ENCODE results near the gene KCNJ8.
A peak's percentile ranks its signal among the peaks of the same experiment; 100 is the strongest.

KCNJ8 gene

DNA sequence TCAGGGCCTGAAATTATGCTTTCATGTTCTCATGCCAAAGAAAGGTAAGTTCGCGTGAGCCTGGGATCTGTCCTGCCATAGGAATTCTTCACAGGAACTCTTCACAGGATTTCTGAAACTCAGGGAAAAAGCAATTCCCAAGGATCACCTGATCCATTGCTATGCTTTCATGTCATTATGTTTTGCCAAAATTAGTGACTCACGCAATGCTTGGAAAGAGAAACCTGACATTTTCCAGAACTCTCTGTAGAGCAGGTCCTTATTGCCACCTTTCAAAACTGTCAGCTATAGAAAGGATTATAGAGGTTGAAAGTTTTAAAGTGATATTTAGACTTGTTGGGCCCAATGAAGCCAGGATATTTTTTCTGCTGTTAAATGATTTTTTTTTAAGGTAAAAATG is 6.3 kb upstream of the KCNJ8 start:
- no peak overlapping the region for H3K27ac ChIP-seq
- TF ChIP-seq ZFX (IDR thresholded peaks at IDR 0.05; ENCODE audit: borderline replicate concordance): no peak
- TF ChIP-seq, protein P1, sequence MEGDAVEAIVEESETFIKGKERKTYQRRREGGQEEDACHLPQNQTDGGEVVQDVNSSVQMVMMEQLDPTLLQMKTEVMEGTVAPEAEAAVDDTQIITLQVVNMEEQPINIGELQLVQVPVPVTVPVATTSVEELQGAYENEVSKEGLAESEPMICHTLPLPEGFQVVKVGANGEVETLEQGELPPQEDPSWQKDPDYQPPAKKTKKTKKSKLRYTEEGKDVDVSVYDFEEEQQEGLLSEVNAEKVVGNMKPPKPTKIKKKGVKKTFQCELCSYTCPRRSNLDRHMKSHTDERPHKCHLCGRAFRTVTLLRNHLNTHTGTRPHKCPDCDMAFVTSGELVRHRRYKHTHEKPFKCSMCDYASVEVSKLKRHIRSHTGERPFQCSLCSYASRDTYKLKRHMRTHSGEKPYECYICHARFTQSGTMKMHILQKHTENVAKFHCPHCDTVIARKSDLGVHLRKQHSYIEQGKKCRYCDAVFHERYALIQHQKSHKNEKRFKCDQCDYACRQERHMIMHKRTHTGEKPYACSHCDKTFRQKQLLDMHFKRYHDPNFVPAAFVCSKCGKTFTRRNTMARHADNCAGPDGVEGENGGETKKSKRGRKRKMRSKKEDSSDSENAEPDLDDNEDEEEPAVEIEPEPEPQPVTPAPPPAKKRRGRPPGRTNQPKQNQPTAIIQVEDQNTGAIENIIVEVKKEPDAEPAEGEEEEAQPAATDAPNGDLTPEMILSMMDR (IDR thresholded peaks at IDR 0.05): no peak

DNA sequence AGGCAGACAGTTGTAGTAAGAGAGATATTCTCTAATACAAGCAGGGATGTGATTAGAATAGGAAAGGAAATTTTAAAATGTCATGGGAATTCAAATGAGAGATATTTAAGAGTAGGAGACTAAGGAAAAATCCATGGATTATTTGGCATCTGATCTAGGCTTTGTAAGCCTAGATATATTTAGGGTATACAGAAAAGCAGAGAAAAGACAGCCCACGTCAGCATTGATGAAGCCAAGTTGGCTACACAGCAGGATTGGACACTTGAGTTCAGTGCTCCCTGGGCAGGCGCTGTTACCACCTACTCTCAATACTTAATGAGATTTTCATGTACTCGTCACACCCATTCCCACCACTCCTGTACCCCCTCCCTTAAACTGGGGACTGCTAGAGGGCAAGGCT is 1.7 kb upstream of the KCNJ8 start:
- peak overlapping the region; percentile 22 for H3K27ac ChIP-seq
- TF ChIP-seq ZFX (IDR thresholded peaks at IDR 0.05; ENCODE audit: borderline replicate concordance): no peak
- TF ChIP-seq, protein P1 (IDR thresholded peaks at IDR 0.05): no peak

DNA sequence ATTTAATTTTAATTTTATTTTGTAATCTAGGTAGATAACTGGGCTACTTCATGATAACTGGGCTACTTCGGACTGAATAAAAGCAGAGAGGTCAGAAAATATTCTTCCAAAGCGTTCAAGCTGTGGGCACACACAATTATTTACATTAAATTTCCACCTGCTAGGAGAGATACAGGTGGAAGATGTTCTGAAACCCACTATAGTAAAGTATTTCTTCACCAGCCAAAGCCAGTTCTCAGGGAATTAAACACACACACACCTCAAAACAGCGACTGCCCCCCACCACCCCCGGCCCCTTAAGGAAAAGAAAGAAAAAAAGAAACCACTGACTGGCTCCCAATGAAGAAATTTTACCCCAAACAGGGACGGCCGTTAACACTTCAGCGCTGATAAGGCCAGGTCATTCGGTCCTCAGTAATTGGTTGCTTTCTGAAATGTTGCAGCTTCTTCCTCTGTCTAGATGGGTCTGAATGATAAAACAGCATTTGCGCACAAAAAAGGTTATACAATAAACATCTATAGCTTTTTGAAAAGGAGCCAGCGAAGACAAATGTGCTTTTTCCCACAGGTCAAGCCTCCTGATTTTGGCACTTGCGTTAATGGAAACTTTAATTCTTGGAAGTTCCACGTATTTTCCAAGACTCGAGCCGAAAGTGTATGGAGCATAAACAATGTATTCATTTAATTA is 771 bp upstream of the KCNJ8 start:
- no peak for TF ChIP-seq ZFX (IDR thresholded peaks at IDR 0.05; ENCODE audit: borderline replicate concordance)
- TF ChIP-seq, protein P1 (IDR thresholded peaks at IDR 0.05): no peak
- H3K27ac ChIP-seq: peak overlapping the region; percentile 22

DNA sequence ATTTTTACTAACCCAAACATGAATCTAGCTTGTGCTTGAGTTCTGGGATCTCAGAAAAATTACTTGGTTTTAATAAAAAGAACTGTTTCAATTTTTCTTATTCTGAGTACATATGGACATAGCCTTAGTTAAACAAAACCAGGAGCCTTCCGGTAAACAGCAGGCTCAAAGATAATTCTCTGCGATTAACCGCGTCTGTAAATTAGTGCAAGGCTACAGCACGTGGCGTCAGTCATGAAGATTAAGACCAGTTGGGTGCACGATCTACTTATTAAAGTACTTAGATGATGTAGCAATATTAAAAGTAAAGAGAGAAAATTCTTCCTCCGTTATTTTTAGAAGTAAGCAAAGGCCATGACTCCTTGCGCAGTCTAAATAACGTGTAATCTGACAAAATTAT is 700 bp downstream of the KCNJ8 start:
- TF ChIP-seq, protein P1 (IDR thresholded peaks at IDR 0.05): no peak
- no peak for TF ChIP-seq ZFX (IDR thresholded peaks at IDR 0.05; ENCODE audit: borderline replicate concordance)
- 0 out of 2 replicates have a peak overlapping the region, but pooled peaks have one; percentile 5 for H3K27ac ChIP-seq

DNA sequence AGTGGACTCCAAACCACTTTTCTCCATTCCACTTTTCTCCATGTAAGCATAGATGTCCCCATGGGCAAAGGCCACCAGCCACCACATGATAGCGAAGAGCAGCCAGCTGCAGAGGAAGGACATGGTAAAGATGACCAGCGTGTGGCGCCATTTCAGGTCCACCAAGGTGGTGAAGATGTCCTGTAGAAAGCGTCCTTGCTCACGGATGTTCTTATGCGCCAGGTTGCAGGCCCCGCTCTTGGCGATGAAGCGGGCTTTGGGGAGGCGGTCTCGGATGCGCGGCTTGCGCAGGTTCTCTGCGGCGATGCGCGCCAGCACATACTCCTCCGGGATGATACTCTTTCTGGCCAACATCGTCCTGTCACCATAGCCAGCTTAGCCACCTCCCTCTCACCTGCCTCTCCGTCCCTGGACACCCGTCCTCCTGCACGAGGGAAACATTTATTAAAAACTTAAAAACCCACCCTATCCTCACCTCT is 1.2 kb downstream of the KCNJ8 start:
- H3K27ac ChIP-seq: no peak overlapping the region
- TF ChIP-seq, protein P1 (IDR thresholded peaks at IDR 0.05): peak; percentile 75
- TF ChIP-seq ZFX (IDR thresholded peaks at IDR 0.05; ENCODE audit: borderline replicate concordance): no peak

DNA sequence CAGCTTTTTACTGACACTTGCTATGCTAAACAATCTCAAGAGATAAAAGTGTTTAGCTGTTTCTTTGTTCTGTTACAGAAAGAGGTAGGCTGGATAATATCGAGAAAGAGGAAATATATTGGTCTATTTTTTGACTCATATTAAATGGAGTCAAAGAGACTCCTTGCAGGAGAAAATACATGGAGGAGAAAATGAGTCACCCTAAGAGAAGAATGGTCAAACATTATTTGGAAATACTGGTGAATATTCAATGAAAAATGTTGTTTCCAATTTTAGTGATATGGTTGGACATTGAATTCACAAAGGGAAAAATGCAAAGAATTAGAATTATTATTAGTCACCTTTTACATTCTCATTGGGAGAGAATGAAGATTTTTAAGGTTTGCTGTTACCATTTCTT is 3.2 kb downstream of the KCNJ8 start:
- no peak for TF ChIP-seq ZFX (IDR thresholded peaks at IDR 0.05; ENCODE audit: borderline replicate concordance)
- TF ChIP-seq, protein P1 (IDR thresholded peaks at IDR 0.05): no peak
- H3K27ac ChIP-seq: no peak overlapping the region

DNA sequence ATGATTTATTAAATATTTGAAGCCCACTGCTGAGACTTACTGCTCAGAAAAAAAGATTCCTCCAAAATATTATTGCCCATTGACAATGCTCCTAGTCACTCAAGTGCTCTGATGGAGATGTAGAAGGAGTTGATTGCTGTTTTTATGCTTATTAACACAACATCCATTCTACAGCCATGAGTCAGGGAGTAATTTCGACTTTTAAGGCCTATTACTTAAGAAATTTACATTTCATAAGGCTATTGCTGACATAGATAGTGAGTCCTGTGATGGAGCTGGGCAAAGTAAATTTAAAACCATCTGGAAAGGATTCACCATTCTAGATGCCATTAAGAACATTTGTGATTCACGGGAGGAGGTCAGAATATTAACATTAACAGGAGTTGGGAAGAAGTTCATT is 5.2 kb downstream of the KCNJ8 start:
- no peak overlapping the region for H3K27ac ChIP-seq
- TF ChIP-seq, protein P1 (IDR thresholded peaks at IDR 0.05): no peak
- TF ChIP-seq ZFX (IDR thresholded peaks at IDR 0.05; ENCODE audit: borderline replicate concordance): no peak
